ELR (cell line): ENCODE data around the gene GTF3A.

ENCODE experiments used
- DNase-seq: peaks from one replicate; pipeline ENCODE4 v3.0.0-alpha.2; 2015; ENCODE audit warnings: low read depth

The GTF3A gene

GRCh38 chr13:27405546-27406134 lies 18.8 kb upstream of the GTF3A start:
- DNase-seq = peak; percentile 32

DNA sequence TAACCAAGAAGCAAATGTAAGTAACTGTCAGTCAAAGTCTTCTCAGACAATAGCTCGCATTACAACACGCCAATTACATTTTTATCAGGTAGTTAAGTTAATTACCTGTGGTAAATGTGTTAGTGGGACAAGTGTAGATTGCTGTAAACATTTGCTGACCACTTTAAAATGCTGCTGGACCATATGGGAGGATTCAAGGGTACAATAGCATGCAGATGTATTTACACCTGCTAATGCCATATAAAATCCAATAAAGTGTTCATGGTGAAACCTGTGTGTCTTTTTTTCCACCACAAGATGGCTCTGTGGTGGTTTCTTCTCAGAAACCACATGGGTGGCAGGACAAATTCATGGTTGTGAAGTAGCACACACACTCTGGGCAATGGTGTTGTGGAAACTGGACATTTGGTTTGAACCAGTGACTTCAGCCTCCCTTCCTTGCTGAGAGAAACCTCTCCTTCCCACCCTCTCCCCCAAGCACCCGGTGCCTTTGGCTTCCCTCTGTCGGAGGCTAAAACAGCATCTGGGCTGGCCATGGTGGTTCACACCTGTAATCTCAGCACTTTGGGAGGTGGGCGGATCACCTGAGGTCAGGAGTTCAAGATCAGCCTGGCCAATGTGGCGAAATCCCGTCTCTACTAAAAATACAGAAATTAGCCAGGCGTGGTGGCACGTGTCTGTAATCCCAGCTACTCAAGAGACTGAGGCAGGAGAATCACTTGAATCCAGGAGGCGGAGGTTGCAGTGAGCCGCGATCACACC lies 18.1 kb upstream of the GTF3A start:
- peak; percentile 56 for DNase-seq

DNA sequence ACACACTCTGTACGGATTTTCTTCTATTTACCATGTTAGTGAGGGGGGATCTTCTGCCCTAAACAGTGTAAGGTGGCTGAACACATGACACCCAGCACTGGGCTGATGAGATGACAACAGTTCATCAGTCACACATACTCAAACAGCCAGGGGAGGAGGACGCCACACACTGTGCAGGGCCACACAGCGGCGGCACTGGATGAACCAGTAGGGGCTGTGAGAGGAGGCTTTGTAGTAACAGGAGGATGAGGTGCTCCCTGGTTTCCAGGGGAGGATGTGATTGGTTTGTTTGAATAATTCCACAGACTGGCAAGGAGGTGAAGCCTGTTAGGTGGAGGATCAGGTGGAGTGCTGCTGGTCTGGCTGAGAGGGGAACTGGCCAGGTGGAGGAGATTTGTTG lies 16.3 kb upstream of the GTF3A start:
- DNase-seq = no peak

- DNase-seq = no peak
Measured at GRCh38 chr13:27409013-27409412, 15.4 kb upstream of the GTF3A start.

GRCh38 chr13:27411341-27411740 lies 13.1 kb upstream of the GTF3A start:
- no peak for DNase-seq

- no peak for DNase-seq
Measured at GRCh38 chr13:27415116-27415515, 9.3 kb upstream of the GTF3A start.

- DNase-seq = peak; percentile 55
Measured at GRCh38 chr13:27419328-27419727, 5.1 kb upstream of the GTF3A start.

GRCh38 chr13:27421101-27421871 lies 3.1 kb upstream of the GTF3A start:
- no peak for DNase-seq

- DNase-seq = no peak
Measured at GRCh38 chr13:27423333-27423732, 1.1 kb upstream of the GTF3A start.

DNA sequence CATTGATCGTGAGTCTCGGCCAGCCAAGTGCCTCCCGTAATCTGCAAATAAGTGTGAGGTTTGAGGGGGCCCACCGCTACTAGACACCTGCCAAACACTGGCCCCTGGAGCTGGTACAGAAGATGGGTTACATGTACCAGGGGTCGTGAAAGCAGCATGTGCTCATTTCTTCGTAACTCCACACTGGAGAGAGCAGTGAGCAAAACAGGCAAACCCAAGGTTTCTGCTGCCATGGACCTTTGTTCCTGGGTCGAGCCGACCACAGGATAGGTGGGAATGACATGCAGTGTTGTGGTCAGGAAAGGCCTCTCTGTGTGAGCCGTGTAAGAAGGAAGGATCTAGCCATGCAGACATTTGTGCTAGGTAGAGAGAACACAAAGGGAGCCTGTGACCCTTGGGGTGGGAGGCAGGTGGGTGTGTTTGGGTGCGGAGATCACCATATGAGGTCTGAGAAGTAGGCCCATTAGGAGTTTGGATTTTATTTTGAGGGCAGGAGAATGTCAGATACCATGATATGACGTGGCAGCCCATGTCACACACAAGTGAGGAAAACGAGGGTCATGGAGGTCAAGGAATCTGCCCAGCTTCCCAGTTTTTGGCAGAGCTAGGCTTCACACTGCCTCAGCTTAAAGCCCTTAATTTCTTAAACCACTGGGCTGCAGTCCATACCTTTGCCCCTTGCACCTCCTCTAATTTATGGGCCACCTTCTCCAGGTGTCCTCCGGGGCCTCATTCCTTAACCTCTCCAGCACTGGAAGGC lies 919 bp downstream of the GTF3A start:
- DNase-seq = peak; percentile 39

DNA sequence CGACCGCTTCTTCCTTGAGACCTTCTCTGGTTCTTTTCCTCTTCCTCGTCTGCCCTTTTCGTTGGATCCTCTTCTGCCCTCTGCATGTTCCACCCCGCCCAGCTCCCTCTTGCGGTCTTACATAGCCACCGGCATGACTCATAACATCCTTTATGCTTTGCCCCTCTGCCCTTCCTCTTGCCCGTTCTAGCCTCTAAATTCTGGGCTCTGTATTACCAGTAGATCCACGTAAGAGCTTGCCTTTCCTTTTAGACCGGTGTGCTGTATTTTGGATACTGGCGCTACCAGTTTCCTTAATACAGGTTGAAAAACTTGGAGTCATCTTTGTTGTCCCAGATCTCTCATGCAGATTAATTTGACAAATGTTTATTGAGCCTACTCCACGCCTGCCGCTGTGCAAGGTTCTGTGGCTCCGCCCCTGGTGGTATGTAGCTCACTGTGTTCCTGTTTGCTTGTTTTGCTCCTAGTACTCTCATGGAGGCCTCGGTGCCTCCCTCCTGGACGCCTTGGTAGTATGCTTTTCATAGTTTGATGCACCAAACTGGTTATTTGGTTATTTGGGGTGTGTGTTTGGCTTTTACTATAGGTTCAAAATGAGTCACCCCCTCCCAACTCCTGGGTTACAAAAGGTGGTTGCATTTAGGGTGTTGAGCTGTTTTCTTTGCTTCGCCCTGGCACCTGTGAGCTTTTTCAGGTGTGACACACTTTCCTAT lies 1.7 kb downstream of the GTF3A start:
- DNase-seq = peak; percentile 93

GRCh38 chr13:27427641-27428040 lies 3.2 kb downstream of the GTF3A start:
- no peak for DNase-seq

GRCh38 chr13:27428160-27428559 lies 3.7 kb downstream of the GTF3A start:
- no peak for DNase-seq

DNA sequence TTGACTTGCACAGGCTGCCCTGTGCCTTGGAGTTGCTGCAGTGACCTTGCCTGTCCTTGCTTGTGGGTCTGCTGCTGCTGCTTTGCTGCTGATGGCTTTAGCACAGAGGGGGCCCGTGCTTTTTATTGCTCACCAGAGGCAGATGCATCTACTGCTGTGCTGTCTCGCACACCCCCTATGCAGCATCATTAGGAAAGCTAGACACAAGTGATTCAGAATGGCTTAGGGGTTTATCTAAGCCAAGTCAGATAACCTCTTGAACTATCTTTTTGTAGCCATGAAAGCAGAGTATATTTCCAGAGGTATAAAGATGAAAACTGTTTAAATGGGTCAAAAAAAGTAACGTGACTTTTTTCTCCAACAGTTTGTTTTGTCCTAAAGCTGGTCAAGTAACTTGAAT lies 7.8 kb downstream of the GTF3A start:
- no peak for DNase-seq

DNA sequence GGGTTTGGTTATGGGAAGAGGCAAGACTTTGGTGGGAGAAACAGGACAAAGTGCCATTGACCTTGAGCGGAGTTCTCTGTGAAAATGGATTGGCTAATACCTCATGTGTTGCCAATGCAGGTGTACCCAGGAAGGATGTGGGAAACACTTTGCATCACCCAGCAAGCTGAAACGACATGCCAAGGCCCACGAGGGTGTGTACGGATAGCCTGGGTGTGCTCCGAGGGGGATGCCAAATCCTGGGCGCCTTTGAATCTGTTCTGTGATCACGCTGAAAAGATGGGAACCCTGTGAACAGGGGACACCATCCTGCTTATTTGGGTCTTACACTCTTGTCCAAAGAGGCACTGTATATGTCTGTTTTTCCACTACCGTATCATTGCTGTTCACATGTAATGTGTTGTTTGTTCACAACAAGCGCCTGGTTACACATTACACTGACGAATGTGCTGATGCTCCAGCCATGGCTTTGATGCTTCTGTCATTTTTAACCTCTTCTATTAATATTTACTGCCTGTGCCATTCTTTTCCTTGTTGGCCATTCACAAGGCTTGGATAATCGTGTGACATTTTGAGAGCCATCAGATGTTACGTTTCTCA lies 8.3 kb downstream of the GTF3A start:
- DNase-seq = no peak

GRCh38 chr13:27437126-27437525 lies 12.7 kb downstream of the GTF3A start:
- DNase-seq = no peak

DNA sequence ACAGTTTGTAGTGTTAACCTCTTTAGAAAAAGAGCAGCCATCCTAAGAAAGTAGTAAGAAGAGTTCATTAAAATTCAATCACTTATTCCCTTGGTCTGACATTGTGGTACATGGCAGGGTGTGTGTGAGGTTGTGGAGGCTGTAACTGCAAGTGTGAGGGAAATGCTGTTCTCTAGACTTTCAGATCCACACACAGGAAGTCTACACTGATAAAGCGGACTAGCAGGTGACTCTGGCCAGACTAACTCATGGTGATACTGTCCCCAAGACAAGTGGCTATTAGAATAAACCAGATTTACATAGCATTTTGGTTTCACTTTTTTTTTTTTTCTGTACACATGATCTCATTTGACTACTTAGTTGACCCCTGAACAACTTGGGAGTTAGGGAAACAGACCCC lies 16.0 kb downstream of the GTF3A start:
- DNase-seq = no peak

DNA sequence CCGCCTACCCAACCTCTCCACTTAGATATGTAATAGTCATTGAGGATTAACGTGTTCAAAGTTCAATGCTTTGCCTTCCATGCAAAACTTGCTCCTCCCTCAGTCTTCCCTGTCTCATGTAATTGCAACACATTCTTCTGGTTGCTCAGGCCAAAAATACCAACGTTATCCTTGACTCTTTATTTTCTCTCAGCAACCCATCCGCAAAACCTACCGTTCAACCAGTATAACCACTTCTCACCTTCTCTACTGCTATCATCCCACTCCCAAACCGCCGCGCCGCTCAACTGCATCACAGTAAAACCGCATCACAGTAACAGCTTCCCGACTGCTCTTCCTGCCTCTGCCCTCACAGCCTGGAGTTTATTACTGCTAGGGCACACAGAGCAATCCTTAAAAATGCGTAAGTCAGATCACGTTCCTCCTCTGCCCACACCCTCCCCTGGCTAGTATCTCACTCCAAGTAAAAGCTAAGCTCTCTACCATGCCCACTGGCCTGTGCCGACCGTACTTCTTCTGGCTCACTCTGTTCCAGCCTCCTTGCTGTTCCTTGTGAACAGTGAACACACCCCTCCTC lies 17.7 kb downstream of the GTF3A start:
- DNase-seq = no peak

DNA sequence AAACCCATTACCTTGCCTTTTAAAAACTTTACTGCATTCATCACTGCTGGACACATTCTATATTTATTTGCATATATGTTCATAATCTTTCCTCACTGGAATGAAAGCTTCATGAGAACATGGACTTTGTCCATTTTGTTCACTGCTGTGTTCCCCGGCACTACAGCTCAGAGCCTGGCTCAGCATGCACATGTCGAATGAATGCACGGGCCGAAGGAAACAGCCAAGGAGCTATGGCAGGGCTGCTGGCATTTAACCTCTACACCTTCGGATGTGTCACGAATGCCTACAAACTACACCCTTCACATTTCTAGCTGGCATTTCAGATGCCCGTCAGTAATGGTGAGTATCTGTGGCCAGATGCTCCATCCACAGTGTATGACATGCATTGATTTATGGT lies 18.4 kb downstream of the GTF3A start:
- no peak for DNase-seq

- DNase-seq = no peak
Measured at GRCh38 chr13:27446986-27447583, 22.7 kb downstream of the GTF3A start.

DNA sequence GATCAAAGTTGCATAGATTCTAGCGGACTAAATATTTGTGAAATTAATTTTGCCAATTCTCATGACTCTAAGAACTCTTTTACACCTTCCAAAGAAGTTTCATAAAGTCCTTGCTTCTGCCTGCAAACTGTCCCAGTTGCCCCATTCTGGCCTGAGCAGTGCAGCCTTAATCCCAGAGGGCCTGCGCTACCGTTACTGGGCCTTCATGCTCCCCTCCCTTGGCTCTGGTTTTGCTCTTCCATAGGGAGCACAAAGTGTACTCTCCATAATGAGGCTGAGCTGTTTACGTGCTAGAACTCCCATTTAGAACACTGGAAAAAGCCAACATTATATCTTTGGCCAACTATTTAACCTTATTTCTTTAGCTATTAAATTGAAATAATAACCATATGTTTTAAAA lies 23.9 kb downstream of the GTF3A start:
- DNase-seq = no peak
